ENCODE results near the gene EXD3. TPM values are rescaled to one million over a fixed set of nuclear protein-coding genes. Genes with fewer than 3 reads are reported as not detected.

The EXD3 gene
- total and polyA plus RNA-seq, 9 of the 15 experiments (the other 6 are each of a cell fraction or from before 2014, with no cell fraction given): 0.29 to 12.5 (median 3.9) TPM

GRCh38 chr9:137268538-137269201 is 154.3 kb downstream of the EXD3 start (continued):
- no peak for TF ChIP-seq REST (IDR thresholded peaks at IDR 0.05; ENCODE audit: borderline replicate concordance)
- TF ChIP-seq REST (CRISPR knock-in tag; IDR thresholded peaks at IDR 0.05; ENCODE audit: low read depth): no peak
- TF ChIP-seq ZBTB40 (IDR thresholded peaks at IDR 0.05): peak; percentile 58
- TF ChIP-seq ZBTB40 (CRISPR knock-in tag; IDR thresholded peaks at IDR 0.05): no peak
- TF ChIP-seq CHD1 (IDR thresholded peaks at IDR 0.05; ENCODE audit: low read length): no peak
- TF ChIP-seq BCLAF1 (IDR thresholded peaks at IDR 0.05; ENCODE audit: borderline replicate concordance in 1 of 2, control insufficient read depth in 1 of 2, low read depth in 2 of 2, low read length in 1 of 2): peak in 1 of 2 experiments; percentile 71; a peak in 1 of 4 replicates
